H1 (cell line): ENCODE measurements around the gene ATP6V0A4.

Experiments
- CEBPB ChIP-seq: IDR thresholded peaks from 2 replicates; pipeline ENCODE4 v1.6.1; 2012; ENCODE audit warnings: low read depth, low read length
- CHD2 ChIP-seq: IDR thresholded peaks from 2 replicates; pipeline ENCODE4 v1.6.1; 2012; ENCODE audit warnings: low read length, improper control_type of control experiment
- CTCF ChIP-seq, 3 experiments: IDR thresholded peaks; 1 replicate in 2 of 3; 2 replicates in 1 of 3; pipeline versions ENCODE4 v1.5.1 to v1.6.1; 2011; ENCODE audit warnings: low read length in 3 of 3, mild to moderate bottlenecking in 3 of 3, inconsistent platforms in 2 of 3, low read depth in 1 of 3, moderate library complexity in 1 of 3; ENCODE audit not compliant: insufficient read depth in 1 of 3; ENCODE audit errors: control extremely low read depth in 1 of 3
- EZH2 ChIP-seq: fragments of 200-600 bp; sonication (generic); IDR thresholded peaks from 2 replicates; pipeline ENCODE4 v1.7.1; 2012; ENCODE audit warnings: low read depth, mild to moderate bottlenecking, moderate library complexity, low read length, inconsistent platforms; ENCODE audit not compliant: severe bottlenecking
- MAFK ChIP-seq: IDR thresholded peaks from 2 replicates; pipeline ENCODE4 v1.6.1; 2012; ENCODE audit warnings: low read depth, mild to moderate bottlenecking, improper control_type of control experiment, low read length
- POLR2A ChIP-seq, 2 experiments: IDR thresholded peaks; 1 replicate in 1 of 2; 2 replicates in 1 of 2; pipeline ENCODE4 v1.6.1; 2011; ENCODE audit warnings: low read depth in 2 of 2, low read length in 2 of 2, mild to moderate bottlenecking in 2 of 2; ENCODE audit errors: control extremely low read depth in 1 of 2
- POLR2AphosphoS5 ChIP-seq: IDR thresholded peaks from 2 replicates; pipeline ENCODE4 v1.6.1; 2011; ENCODE audit warnings: low read depth, low read length
- RAD21 ChIP-seq, 2 experiments: IDR thresholded peaks in 1 of 2; conservative IDR thresholded peaks in 1 of 2; 2 replicates each; pipeline ENCODE4 v1.6.1; 2011; ENCODE audit warnings: low read depth in 2 of 2, low read length in 2 of 2, improper control_type of control experiment in 1 of 2, inconsistent platforms in 1 of 2, mild to moderate bottlenecking in 1 of 2, moderate library complexity in 1 of 2
- RNF2 ChIP-seq: fragments of 200-900, 300-1000 bp; sonication (generic); IDR thresholded peaks from 2 replicates; pipeline ENCODE4 v1.7.1; 2016; ENCODE audit warnings: borderline replicate concordance, low read depth, mild to moderate bottlenecking, antibody characterized with exemption, low read length; ENCODE audit not compliant: poor library complexity, severe bottlenecking; ENCODE audit errors: missing control alignments

- TF ChIP-seq CTCF (IDR thresholded peaks at IDR 0.05; ENCODE audit: control extremely low read depth in 1 of 3, insufficient read depth in 1 of 3, low read depth in 1 of 3, low read length in 3 of 3) (no peak), RNF2 (no peak), POLR2A (IDR thresholded peaks at IDR 0.05; ENCODE audit: control extremely low read depth in 1 of 2, low read depth in 2 of 2, low read length in 2 of 2) (no peak), MAFK (no peak), POLR2AphosphoS5 (no peak), CHD2 (no peak), CEBPB (no peak), RAD21 (IDR thresholded peaks at IDR 0.05 in 1 of 2, conservative IDR thresholded peaks at IDR 0.05 in 1 of 2; ENCODE audit: low read depth in 2 of 2, low read length in 2 of 2) (no peak), EZH2 (no peak)
These were observed 35.6 kb upstream of the ATP6V0A4 start for GRCh38 chr7:138833596-138833995.
